Thoracic aorta (tissue), 2 donors: ENCODE results near the gene RMND5A. TPM values are rescaled to one million over a fixed set of nuclear protein-coding genes. Genes with fewer than 3 reads are reported as not detected.

Experiments used
- ATAC-seq: fragments of 150-250 bp; one replicate; pipeline ENCODE4 v1.8.0; 2017; ENCODE audit warnings: low read depth; ENCODE audit not compliant: insufficient number of reproducible peaks, low FRiP score
- DNase-seq: peaks from one replicate; pipeline ENCODE4 v3.0.0-alpha.2; 2020; ENCODE audit warnings: low spot score
- H3K27ac ChIP-seq, 2 donors: fragments of 200-600 bp; sonication (generic); 1 replicate in 1 of 2; 2 replicates in 1 of 2; pipeline ENCODE4 v1.5.1; 2016; ENCODE audit warnings: mild to moderate bottlenecking in 2 of 2, moderate library complexity in 2 of 2
- H3K27me3 ChIP-seq: fragments of 200-600 bp; sonication (generic); replicated peaks from 2 replicates; pipeline ENCODE4 v1.6.0; 2016; ENCODE audit warnings: mild to moderate bottlenecking; ENCODE audit not compliant: insufficient read depth
- H3K36me3 ChIP-seq: fragments of 200-600 bp; sonication (generic); one replicate; pipeline ENCODE4 v1.5.1; 2016
- H3K4me1 ChIP-seq, 2 donors: fragments of 200-600 bp; sonication (generic); 1 replicate in 1 of 2; 2 replicates in 1 of 2; pipeline versions ENCODE4 v1.5.1 to v1.6.0; 2016; ENCODE audit warnings: low read depth in 2 of 2, mild to moderate bottlenecking in 1 of 2; ENCODE audit not compliant: control insufficient read depth in 1 of 2
- H3K4me3 ChIP-seq: fragments of 200-600 bp; sonication (generic); 2 replicates; pipeline ENCODE4 v1.5.1; 2016; ENCODE audit warnings: mild to moderate bottlenecking
- H3K9me3 ChIP-seq: fragments of 200-600 bp; sonication (generic); 2 replicates; pipeline ENCODE4 v1.5.1; 2016
- total RNA-seq, 2 donors: library from RNA; depleted of rRNA; stranded (reverse); fragments of >200 nt; gene quantifications; one replicate each; pipeline versions ENCODE4 v1.1.0 to v1.2.3, GENCODE V29; 2016
- TF ChIP-seq, protein P1 (sequence below): fragments of 200-600 bp; sonication (generic); IDR thresholded peaks from one replicate; pipeline ENCODE4 v1.5.1; 2019; ENCODE audit warnings: antibody characterized with exemption

The RMND5A gene
- total RNA-seq, 2 donors from 2014 or later = 23.8 to 27.7 TPM

DNA sequence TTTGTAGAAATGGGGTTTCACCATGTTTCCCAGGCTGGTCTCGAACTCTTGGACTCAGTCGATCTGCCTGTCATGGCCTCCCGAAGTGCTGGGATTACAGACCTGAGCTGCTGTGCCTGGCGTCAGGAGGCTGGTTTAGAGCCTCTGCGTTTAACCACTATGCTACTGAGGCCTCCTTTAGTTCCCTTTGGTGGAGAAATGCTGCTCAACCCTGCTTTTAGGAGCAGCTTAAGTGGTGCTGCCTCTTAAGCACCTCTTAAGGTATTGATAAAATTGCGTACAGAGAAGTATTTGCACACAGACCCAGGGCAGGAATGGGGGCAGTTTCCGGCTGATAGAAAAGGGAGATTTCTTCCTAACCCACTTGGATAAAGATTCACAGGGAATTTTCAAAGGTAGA is 62.7 kb downstream of the RMND5A start:
- Histone ChIP-seq H3K4me3 (no peak overlapping the region), H3K27me3 (no peaks in the 10 kb centered on the region)
- ATAC-seq = no peak

DNA sequence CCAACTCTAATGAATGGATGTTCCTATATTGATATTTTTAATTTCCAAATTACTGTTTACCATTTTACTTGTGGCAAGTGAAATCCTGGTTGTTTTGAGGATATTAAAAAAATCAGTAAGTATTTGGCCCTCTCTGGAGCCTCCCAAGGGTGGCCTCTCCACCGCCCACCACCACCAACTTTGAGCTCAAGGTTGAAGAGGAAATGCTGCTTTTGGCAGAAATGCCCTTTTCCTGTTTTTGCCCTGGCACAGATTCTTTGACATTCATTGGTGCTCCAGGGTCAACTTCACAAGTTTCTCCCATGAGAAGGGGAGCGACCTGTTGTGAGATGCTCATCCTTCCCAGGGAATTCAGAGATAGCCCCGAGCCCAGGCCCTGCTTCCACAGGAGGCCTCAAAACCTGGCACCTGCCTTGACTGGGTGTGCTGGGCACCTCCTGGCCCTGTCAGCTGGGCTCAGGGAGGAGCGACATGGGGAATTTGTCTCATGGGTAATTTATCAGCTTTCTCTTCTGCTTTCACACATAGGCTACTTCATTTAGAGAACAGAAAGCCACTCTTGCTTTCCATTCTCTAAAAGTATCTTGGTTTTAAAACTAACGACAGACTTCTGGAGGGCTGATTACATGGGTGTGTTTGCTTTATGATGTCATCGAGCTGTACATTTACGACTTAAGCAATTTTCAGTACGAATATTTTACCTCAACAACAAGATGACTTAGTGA is 63.7 kb downstream of the RMND5A start:
- DNase-seq (no peak), ATAC-seq (no peak)
- H3K4me3 ChIP-seq = no peak overlapping the region
- TF ChIP-seq, protein P1, sequence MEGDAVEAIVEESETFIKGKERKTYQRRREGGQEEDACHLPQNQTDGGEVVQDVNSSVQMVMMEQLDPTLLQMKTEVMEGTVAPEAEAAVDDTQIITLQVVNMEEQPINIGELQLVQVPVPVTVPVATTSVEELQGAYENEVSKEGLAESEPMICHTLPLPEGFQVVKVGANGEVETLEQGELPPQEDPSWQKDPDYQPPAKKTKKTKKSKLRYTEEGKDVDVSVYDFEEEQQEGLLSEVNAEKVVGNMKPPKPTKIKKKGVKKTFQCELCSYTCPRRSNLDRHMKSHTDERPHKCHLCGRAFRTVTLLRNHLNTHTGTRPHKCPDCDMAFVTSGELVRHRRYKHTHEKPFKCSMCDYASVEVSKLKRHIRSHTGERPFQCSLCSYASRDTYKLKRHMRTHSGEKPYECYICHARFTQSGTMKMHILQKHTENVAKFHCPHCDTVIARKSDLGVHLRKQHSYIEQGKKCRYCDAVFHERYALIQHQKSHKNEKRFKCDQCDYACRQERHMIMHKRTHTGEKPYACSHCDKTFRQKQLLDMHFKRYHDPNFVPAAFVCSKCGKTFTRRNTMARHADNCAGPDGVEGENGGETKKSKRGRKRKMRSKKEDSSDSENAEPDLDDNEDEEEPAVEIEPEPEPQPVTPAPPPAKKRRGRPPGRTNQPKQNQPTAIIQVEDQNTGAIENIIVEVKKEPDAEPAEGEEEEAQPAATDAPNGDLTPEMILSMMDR = no peak
- H3K9me3 ChIP-seq = no peaks in the 10 kb centered on the region
- no peak overlapping the region for H3K27ac ChIP-seq
- no peaks in the 10 kb centered on the region for H3K27me3 ChIP-seq
- no peaks in the 10 kb centered on the region for H3K36me3 ChIP-seq
- H3K4me1 ChIP-seq = peaks cover 5 to 15% of the 10 kb centered on the region in 2 donors

More for the DNA sequence above, 62.7 kb downstream of the RMND5A start:
- Histone ChIP-seq H3K4me1 (peaks cover 0 to 5% of the 10 kb centered on the region in 2 donors), H3K36me3 (no peaks in the 10 kb centered on the region), H3K9me3 (no peaks in the 10 kb centered on the region), H3K27ac (no peak overlapping the region)
- DNase-seq = no peak
- TF ChIP-seq, protein P1 = no peak

DNA sequence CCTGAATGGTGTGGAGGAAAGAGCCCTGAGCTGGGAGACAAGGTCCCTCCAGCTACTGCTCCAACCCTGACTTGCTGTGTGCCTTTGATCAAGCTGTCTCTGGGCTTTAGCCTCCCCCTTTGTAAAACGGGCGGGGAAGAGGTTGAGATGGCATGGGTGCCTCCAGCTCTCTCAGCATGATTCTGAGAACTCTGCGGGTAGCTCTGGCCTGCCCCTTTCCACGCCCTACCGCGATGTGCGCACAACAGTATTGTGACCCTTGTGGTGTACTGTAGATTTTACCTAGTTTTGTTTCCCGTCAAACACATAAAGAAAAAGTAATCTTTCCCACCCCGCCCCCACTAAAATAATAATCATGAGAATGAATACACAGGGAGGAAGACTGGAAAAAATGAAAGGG is 65.4 kb downstream of the RMND5A start:
- no peak overlapping the region for H3K27ac ChIP-seq

DNA sequence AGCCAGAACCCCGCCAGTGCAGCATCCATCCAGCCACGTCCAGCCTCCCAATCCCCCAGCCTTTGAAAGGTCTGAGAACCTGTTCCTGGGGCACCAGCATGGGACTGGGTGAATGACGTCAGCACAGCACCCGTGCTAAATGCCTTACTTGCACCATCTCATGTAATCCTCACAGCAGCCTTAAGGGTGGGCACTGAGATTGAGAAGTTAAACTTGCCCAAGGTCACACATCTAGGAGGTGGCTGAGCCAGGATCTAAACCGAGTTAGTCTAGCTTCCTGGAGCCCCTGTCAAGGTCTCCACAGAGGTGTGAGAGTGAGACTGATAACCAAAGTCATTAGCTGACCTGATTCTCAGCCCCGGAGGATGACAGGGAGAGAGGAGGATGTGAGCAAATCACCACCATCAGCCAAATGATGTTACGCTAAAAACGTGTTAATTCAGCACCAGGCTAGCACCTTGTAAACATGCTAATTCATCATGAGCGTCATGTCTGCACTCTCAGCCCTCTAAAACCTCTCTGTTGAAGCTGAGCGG is 66.0 kb downstream of the RMND5A start:
- no peaks in the 10 kb centered on the region for H3K9me3 ChIP-seq
- no peaks in the 10 kb centered on the region for H3K36me3 ChIP-seq
- ATAC-seq = no peak
- H3K27ac ChIP-seq = no peak overlapping the region
- TF ChIP-seq, protein P1 = no peak
- H3K4me1 ChIP-seq = peaks cover 16 to 35% of the 10 kb centered on the region in 2 donors
- H3K27me3 ChIP-seq = peaks cover 4% of the 10 kb centered on the region
- H3K4me3 ChIP-seq = no peak overlapping the region
- no peak for DNase-seq

More for the DNA sequence above, 65.4 kb downstream of the RMND5A start:
- TF ChIP-seq, protein P1 = no peak
- no peaks in the 10 kb centered on the region for H3K36me3 ChIP-seq
- H3K4me1 ChIP-seq = peaks cover 13 to 31% of the 10 kb centered on the region in 2 donors
- no peak overlapping the region for H3K4me3 ChIP-seq
- no peaks in the 10 kb centered on the region for H3K9me3 ChIP-seq
- H3K27me3 ChIP-seq = no peaks in the 10 kb centered on the region
- DNase-seq = no peak
- no peak for ATAC-seq

DNA sequence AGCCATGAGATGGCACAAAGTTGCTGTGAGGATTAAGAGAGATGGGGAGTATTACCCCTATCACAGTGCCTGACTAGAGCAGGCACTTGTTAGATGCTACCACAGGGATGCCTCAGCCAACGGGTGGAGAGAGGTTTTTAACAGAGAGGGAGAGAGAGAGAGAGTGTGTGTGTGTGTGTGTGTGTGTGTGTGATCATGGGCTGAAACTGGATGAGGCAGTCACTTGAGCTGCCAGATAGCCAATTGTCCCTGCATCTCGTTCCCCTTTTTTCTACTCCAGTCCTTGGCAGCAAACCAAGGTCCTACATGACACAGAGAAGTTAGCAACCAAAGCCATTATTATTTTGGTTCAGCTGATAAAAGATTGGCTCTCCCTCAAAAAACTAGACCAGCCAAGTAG is 67.6 kb downstream of the RMND5A start:
- TF ChIP-seq, protein P1 = no peak
- DNase-seq (no peak), ATAC-seq (no peak)
- Histone ChIP-seq H3K4me1 (peaks cover 16 to 36% of the 10 kb centered on the region in 2 donors), H3K9me3 (no peaks in the 10 kb centered on the region), H3K27ac (no peak overlapping the region), H3K36me3 (no peaks in the 10 kb centered on the region), H3K27me3 (peaks cover 10% of the 10 kb centered on the region), H3K4me3 (no peak overlapping the region)
